GM12878 (cell line): ENCODE measurements around the gene VASP. TPM values are rescaled to one million over a fixed set of nuclear protein-coding genes. Genes with fewer than 3 reads are reported as not detected.

Source experiments
- ATF7 ChIP-seq: fragments of 450-650 bp; IDR thresholded peaks from 2 replicates; pipeline ENCODE4 v1.6.1; 2016; ENCODE audit warnings: low read depth, mild to moderate bottlenecking
- POLR2A ChIP-seq: IDR thresholded peaks from 2 replicates; pipeline ENCODE4 v1.6.1; 2011; ENCODE audit warnings: low read depth, mild to moderate bottlenecking, low read length
- polyA plus RNA-seq, 11 experiments: library from polyadenylated mRNA; depleted of rRNA in 4 of 11; unstranded in 6 of 11; stranded (reverse) in 5 of 11; fragments of >200 nt; fragmentation: Nextera tagmentation in 4 of 11; fragmentation: Illumina TruSeq in 1 of 11; extraction: Ambion mirVana in 4 of 11; extraction: Trizol in 1 of 11; gene quantifications; 1 replicate in 1 of 11; 2 replicates in 10 of 11; pipeline versions ENCODE4 v1.2.1 to v1.2.3, GENCODE V29; 2011 to 2016; ENCODE audit warnings: inconsistent platforms in 2 of 11, missing spikeins in 2 of 11, low read depth in 1 of 11
- total RNA-seq, 4 experiments: library from RNA; depleted of rRNA in 3 of 4; stranded (reverse); fragments of >200 nt in 3 of 4; fragmentation: Illumina TruSeq in 1 of 4; extraction: Trizol in 1 of 4; gene quantifications; 2 replicates each; pipeline versions ENCODE4 v1.2.1 to v1.2.3, GENCODE V29; 2013 to 2021
- TF ChIP-seq, protein P1 (sequence below): fragments of 450-650 bp; IDR thresholded peaks from 2 replicates; pipeline ENCODE4 v1.6.1; 2016; ENCODE audit warnings: mild to moderate bottlenecking
- TF ChIP-seq, protein P2 (sequence below): fragments of 450-650 bp; IDR thresholded peaks from 2 replicates; pipeline ENCODE4 v1.6.1; 2016; ENCODE audit warnings: mild to moderate bottlenecking, moderate library complexity, borderline replicate concordance
- TF ChIP-seq, protein P3 (sequence below): IDR thresholded peaks from 2 replicates; pipeline ENCODE4 v1.6.1; 2011; ENCODE audit warnings: borderline replicate concordance, low read depth, mild to moderate bottlenecking, moderate library complexity, low read length; ENCODE audit not compliant: insufficient read depth, poor library complexity, severe bottlenecking

Gene VASP
- total and polyA plus RNA-seq, 10 of the 15 experiments (the other 5 are each of a cell fraction or from before 2014, with no cell fraction given), result 19.5 to 298 (median 84.8) TPM

DNA sequence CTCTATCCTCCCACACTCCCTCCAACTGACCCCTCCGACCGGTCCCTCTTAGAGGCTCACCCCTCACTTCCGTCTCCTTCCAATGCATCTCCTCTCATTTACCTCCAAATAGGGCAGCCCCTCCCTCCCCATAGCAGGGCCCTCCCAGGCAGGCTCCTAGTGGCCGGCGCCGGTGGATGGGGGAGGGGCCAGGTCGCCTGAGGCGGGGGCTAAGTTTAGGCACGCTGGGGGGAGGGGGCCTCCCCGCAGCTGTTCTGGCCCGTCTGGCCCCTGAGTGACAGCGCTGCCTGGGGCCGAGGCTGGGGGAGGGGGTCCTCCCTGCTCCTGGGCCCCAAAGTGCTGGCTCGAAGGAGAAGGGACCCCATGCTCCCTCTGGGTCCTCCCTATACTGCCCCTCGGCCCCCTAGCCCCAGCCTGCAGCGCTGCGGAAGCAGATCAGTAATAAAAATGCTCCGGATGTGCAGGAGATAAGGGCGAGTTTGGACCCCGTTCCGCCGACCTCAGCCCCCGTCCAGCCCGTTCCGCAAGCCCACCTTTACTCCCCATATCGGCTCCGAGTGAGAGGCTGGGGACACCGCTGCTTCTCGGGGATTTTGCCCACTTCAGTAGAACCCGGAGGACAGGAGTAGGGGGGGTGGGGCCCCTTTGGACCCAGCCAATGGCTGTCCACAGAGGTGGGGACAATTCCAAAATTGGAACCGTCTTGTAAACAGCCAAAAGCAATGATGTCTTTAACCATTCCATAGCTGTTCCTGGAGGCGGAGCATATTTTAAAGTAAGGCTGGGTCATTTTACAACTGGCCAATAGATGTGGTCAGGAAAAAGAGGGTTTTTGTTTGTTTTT lies 14.4 kb upstream of the VASP start (continued):
- TF ChIP-seq, protein P1, sequence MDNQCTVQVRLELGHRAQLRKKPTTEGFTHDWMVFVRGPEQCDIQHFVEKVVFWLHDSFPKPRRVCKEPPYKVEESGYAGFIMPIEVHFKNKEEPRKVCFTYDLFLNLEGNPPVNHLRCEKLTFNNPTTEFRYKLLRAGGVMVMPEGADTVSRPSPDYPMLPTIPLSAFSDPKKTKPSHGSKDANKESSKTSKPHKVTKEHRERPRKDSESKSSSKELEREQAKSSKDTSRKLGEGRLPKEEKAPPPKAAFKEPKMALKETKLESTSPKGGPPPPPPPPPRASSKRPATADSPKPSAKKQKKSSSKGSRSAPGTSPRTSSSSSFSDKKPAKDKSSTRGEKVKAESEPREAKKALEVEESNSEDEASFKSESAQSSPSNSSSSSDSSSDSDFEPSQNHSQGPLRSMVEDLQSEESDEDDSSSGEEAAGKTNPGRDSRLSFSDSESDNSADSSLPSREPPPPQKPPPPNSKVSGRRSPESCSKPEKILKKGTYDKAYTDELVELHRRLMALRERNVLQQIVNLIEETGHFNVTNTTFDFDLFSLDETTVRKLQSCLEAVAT, result no peak
- TF ChIP-seq, protein P2, sequence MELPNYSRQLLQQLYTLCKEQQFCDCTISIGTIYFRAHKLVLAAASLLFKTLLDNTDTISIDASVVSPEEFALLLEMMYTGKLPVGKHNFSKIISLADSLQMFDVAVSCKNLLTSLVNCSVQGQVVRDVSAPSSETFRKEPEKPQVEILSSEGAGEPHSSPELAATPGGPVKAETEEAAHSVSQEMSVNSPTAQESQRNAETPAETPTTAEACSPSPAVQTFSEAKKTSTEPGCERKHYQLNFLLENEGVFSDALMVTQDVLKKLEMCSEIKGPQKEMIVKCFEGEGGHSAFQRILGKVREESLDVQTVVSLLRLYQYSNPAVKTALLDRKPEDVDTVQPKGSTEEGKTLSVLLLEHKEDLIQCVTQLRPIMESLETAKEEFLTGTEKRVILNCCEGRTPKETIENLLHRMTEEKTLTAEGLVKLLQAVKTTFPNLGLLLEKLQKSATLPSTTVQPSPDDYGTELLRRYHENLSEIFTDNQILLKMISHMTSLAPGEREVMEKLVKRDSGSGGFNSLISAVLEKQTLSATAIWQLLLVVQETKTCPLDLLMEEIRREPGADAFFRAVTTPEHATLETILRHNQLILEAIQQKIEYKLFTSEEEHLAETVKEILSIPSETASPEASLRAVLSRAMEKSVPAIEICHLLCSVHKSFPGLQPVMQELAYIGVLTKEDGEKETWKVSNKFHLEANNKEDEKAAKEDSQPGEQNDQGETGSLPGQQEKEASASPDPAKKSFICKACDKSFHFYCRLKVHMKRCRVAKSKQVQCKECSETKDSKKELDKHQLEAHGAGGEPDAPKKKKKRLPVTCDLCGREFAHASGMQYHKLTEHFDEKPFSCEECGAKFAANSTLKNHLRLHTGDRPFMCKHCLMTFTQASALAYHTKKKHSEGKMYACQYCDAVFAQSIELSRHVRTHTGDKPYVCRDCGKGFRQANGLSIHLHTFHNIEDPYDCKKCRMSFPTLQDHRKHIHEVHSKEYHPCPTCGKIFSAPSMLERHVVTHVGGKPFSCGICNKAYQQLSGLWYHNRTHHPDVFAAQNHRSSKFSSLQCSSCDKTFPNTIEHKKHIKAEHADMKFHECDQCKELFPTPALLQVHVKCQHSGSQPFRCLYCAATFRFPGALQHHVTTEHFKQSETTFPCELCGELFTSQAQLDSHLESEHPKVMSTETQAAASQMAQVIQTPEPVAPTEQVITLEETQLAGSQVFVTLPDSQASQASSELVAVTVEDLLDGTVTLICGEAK, result no peak
- TF ChIP-seq POLR2A (peak; percentile 57), ATF7 (no peak)
- TF ChIP-seq, protein P3, sequence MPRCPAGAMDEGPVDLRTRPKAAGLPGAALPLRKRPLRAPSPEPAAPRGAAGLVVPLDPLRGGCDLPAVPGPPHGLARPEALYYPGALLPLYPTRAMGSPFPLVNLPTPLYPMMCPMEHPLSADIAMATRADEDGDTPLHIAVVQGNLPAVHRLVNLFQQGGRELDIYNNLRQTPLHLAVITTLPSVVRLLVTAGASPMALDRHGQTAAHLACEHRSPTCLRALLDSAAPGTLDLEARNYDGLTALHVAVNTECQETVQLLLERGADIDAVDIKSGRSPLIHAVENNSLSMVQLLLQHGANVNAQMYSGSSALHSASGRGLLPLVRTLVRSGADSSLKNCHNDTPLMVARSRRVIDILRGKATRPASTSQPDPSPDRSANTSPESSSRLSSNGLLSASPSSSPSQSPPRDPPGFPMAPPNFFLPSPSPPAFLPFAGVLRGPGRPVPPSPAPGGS, result no peak
